Left lung (tissue), 10 donors: ENCODE measurements around the gene ADRA2B. TPM values are rescaled to one million over a fixed set of nuclear protein-coding genes. Genes with fewer than 3 reads are reported as not detected.

Experiments used
- ATAC-seq: fragments of 200-7000 bp; cut with Tn5 transposase; one replicate; pipeline ENCODE4 v1.9.1; 2020; ENCODE audit warnings: moderate library complexity
- DNase-seq, 4 donors: peaks; one replicate each; pipeline ENCODE4 v3.0.0-alpha.2; 2013 to 2020
- H3K27ac ChIP-seq, 2 donors: fragments of 200-600 bp; sonication (generic) in 1 of 2; one replicate each; pipeline versions ENCODE4 v1.5.0 to v1.8.0; 2020 to 2021
- H3K27me3 ChIP-seq, 2 donors: fragments of 200-600 bp; sonication (generic) in 1 of 2; one replicate each; pipeline versions ENCODE4 v1.5.0 to v1.8.0; 2020 to 2021
- H3K36me3 ChIP-seq, 2 donors: fragments of 200-600 bp; sonication (generic) in 1 of 2; one replicate each; pipeline versions ENCODE4 v1.5.0 to v1.8.0; 2020 to 2021
- H3K4me1 ChIP-seq, 2 donors: fragments of 200-600 bp; one replicate each; pipeline ENCODE4 v1.8.0; 2021
- H3K4me3 ChIP-seq, 2 donors: fragments of 200-600 bp; sonication (generic) in 1 of 2; one replicate each; pipeline versions ENCODE4 v1.5.0 to v1.8.0; 2020 to 2021; ENCODE audit warnings: mild to moderate bottlenecking in 1 of 2
- H3K9me3 ChIP-seq, 2 donors: fragments of 200-600 bp; sonication (generic) in 1 of 2; one replicate each; pipeline versions ENCODE4 v1.5.0 to v1.8.0; 2020 to 2021
- CTCF ChIP-seq, 2 donors: fragments of 200-600 bp; sonication (generic) in 1 of 2; IDR thresholded peaks; one replicate each; pipeline versions ENCODE4 v1.5.0 to v1.8.0; 2021; ENCODE audit warnings: antibody characterized with exemption in 2 of 2
- intact Hi-C, 2 donors: fragments of 100-400 bp; cut with DNase I; formaldehyde crosslinking; loops; one replicate each; pipeline versions ENCODE4 v1.11.2 to v1.14.2; 2022
- polyA plus RNA-seq, 6 donors: library from polyadenylated mRNA; unstranded; fragments of 120-200 nt; gene quantifications; one replicate each; pipeline ENCODE4 v1.2.1, GENCODE V29; 2013; ENCODE audit not compliant: insufficient read length in 6 of 6
- total RNA-seq, 2 donors: library from RNA; stranded (reverse); fragmentation: NEBNext Ultra II Directional; extraction: Animal tissue kit (Norgen Biotek cat#: 25700); gene quantifications; one replicate each; pipeline ENCODE4 v1.2.1, GENCODE V29; 2021
- donor health status: DM: no; HTN: yes; CAD: no.
- donor health status: DM: no; HTN: no; CAD: no.

The ADRA2B gene
- total and polyA plus RNA-seq, 8 donors = 0.20 to 2.3 (median 1.2) TPM

- H3K27ac ChIP-seq = no peak overlapping the region
- ATAC-seq (no peak), DNase-seq (peak in 2 of 4 donors; percentile 19 to 55)
- H3K9me3 ChIP-seq = peaks cover 0 to 12% of the 10 kb centered on the region in 2 donors
- no peaks in the 10 kb centered on the region for H3K36me3 ChIP-seq
- H3K4me1 ChIP-seq = no peaks in the 10 kb centered on the region
- H3K4me3 ChIP-seq = no peak overlapping the region
- no peak for TF ChIP-seq CTCF (IDR thresholded peaks at IDR 0.05)
- peaks cover 0 to 21% of the 10 kb centered on the region in 2 donors for H3K27me3 ChIP-seq
- intact Hi-C loops = no loop called here
Observed at GRCh38 chr2:96109931-96110511, 6.3 kb downstream of the ADRA2B start.

- ATAC-seq = no peak
- intact Hi-C loops = no loop called here
Observed at GRCh38 chr2:96109361-96109680, 7.0 kb downstream of the ADRA2B start.

GRCh38 chr2:96108541-96109360 is 7.6 kb downstream of the ADRA2B start:
- no peak for ATAC-seq
- H3K36me3 ChIP-seq = no peaks in the 10 kb centered on the region
- peak; percentile 19 to 58 (median 35) for DNase-seq
- no peaks in the 10 kb centered on the region for H3K4me1 ChIP-seq
- TF ChIP-seq CTCF (IDR thresholded peaks at IDR 0.05) = no peak
- H3K9me3 ChIP-seq = peaks cover 0 to 16% of the 10 kb centered on the region in 2 donors
- H3K27me3 ChIP-seq = peaks cover 0 to 12% of the 10 kb centered on the region in 2 donors
- no peak overlapping the region for H3K27ac ChIP-seq
- H3K4me3 ChIP-seq = no peak overlapping the region
- intact Hi-C loops = no loop called here

More at GRCh38 chr2:96109361-96109680, 7.0 kb downstream of the ADRA2B start:
- Histone ChIP-seq H3K36me3 (no peaks in the 10 kb centered on the region), H3K27me3 (peaks cover 0 to 14% of the 10 kb centered on the region in 2 donors), H3K4me3 (no peak overlapping the region), H3K9me3 (peaks cover 0 to 16% of the 10 kb centered on the region in 2 donors), H3K27ac (no peak overlapping the region), H3K4me1 (no peaks in the 10 kb centered on the region)
- TF ChIP-seq CTCF (IDR thresholded peaks at IDR 0.05) = no peak
- DNase-seq = peak in 2 of 4 donors; percentile 32 to 55

- Histone ChIP-seq H3K27ac (no peak overlapping the region), H3K4me3 (no peak overlapping the region), H3K4me1 (no peaks in the 10 kb centered on the region), H3K9me3 (peaks cover 0 to 16% of the 10 kb centered on the region in 2 donors), H3K36me3 (no peaks in the 10 kb centered on the region), H3K27me3 (peaks cover 0 to 12% of the 10 kb centered on the region in 2 donors)
- no peak for ATAC-seq
- peak in 2 of 4 donors; percentile 13 to 49 for DNase-seq
- intact Hi-C loops = no loop called here
- no peak for TF ChIP-seq CTCF (IDR thresholded peaks at IDR 0.05)
Observed at GRCh38 chr2:96108151-96108540, 8.2 kb downstream of the ADRA2B start.

- ATAC-seq = no peak
- Histone ChIP-seq H3K27ac (no peak overlapping the region), H3K4me1 (no peaks in the 10 kb centered on the region), H3K4me3 (no peak overlapping the region), H3K27me3 (peaks cover 0 to 12% of the 10 kb centered on the region in 2 donors), H3K36me3 (no peaks in the 10 kb centered on the region), H3K9me3 (peaks cover 0 to 16% of the 10 kb centered on the region in 2 donors)
- DNase-seq = peak in 1 of 4 donors; percentile 27
- intact Hi-C loops = no loop called here
- no peak for TF ChIP-seq CTCF (IDR thresholded peaks at IDR 0.05)
Observed at GRCh38 chr2:96107708-96108065, 8.7 kb downstream of the ADRA2B start.
